ENCODE data around the gene MICU1. TPM values are rescaled to one million over a fixed set of nuclear protein-coding genes. Genes with fewer than 3 reads are reported as not detected.
"Not testable (repeated sequence)": the region's sequence is repeated elsewhere in the genome, so short reads cannot be mapped to it uniquely, and the experiment has no call there.

Gene MICU1
- total RNA-seq, 1 experiment from 2014 or later, result 50.6 TPM

DNA sequence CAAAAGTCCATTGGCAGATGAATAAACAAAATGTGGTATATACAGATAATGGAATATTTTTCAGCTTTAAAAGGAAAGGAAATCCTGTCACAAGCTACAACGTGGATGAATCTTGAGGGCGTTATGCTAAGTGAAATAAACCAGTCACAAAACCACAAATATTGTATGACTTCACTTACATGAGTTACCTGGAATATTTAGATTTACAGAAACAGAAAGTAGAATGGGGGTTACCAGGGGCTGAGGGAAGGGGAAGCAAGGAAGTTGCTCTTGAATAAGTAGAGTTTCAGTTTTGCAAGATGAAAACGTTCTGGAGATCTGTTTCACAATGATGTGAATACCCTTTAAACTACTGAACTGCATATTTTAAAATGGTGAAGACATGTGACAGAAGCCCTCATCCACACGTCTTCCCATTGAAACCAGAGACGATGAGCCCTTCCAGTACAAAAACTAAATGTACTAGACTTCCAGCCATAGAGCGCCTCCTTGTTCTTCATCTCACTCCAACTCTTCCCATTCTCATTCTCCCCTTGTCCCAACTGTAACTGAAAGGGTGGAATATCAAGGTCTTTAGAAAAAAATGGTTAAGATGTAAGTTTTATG, 62.4 kb downstream of the MICU1 start:
- DNase-seq (ENCODE audit: low read depth), result no peak

DNA sequence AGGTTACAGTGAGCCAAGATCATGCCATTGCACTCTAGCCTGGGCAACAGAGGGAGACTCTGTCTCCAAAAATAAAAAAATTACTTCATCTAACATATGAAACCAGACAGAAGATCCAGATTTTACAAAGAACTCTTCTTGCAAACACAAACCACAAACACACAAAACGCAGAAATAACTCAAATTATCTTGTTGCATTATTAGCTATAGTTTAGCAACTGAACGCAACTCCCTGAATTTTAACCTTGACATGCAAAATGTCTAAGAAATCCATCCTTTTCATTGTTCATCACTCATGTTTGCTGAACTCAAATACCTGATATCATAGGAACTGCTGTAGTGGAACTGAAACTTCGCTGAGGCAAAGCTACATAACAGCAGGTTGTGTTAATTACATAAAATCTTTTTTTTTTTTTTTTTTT, 64.1 kb downstream of the MICU1 start:
- DNase-seq (ENCODE audit: low read depth), result no peak

DNA sequence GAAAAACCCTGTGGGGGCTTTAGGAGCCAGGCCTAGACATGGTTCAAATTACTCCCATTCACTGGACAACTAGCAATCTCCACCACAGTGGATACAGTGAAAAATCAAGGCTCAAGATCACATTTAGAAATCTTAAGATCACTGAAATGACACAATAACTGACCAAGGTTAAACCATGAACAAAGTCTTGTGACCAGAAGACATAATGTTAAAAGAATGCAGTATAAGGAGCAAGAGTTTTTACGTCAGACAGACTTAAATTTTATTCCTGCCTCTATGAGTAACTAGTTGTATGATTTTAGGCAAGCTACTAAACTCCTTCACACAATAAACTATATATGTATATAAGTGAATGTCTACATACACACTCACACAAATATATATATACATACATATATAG, 68.5 kb downstream of the MICU1 start:
- no peak for DNase-seq (ENCODE audit: low read depth)

DNA sequence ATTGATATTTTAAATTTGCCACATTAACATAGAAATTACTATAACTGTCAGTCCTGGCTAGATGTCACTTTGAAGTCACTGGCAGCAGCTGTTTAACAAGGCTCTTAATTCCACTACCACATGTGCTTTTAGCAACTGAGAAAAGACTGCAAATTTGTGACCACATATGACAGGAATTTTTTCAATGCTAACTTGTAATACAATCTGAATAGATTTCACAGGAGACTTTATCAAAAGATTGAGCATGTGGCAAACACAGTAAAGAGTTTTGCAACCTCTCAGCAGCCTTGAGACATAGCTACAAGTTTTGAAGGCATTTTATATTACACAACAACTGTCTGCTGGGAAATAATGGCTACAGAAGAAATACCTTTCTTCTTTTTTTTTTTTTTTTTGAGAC, 73.0 kb downstream of the MICU1 start:
- no peak for DNase-seq (ENCODE audit: low read depth)

DNA sequence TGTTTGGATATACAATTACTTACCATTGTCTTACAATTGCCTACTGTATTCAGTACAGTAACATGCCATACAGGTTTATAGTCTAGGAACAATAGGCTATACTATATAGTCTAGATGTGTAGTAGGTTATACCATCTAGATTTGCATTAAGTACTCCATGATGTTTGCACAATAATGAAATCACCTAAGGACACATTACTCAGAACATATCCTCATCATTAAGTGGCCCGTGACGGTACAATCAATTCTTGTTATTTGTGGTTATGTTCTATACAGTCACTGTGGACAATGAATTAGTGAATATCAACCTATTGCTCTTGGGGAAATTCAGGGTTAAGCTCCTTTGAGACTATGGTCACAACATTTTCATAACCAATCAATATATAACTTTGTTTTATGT, 75.6 kb downstream of the MICU1 start:
- no peak for DNase-seq (ENCODE audit: low read depth)

DNA sequence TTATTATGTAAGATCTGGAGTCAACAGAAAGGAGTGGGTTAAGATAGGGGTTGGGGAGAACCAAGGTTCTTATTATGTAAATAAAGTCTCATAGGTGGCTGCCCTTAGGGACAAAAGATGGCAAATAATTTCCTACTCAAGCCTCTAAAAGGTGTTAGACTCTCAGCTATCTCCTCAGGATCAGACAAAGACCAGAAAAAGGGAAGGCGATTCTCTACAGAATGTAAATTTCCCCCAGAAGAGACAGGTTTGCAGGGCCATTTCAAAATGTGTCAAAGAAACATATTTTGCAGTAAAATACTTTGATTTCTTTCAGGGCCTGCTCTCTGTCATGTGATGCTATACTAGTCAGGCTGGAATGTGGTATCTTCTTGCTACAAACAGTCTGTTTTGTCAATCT, 80.3 kb downstream of the MICU1 start:
- DNase-seq (ENCODE audit: low read depth), result no peak

DNA sequence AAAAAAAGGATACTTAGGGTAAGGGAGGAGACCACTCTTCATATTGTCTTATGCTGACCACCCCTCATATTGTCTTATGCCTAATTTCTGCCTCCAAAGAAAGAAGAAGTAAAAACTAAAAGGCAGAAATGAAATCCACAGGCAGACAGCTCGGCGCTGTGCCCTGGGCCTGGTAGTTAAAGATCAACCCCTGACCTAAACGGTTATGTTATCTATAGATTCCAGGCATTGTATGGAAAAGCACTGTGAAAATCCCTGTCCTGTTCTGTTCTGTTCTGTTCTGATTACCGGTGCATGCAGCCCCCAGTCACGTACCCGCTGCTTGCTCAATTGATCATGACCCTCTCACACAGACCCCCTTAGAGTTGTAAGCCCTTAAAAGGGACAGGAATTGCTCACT, 82.0 kb downstream of the MICU1 start:
- not testable (repeated sequence) for DNase-seq (ENCODE audit: low read depth)

DNA sequence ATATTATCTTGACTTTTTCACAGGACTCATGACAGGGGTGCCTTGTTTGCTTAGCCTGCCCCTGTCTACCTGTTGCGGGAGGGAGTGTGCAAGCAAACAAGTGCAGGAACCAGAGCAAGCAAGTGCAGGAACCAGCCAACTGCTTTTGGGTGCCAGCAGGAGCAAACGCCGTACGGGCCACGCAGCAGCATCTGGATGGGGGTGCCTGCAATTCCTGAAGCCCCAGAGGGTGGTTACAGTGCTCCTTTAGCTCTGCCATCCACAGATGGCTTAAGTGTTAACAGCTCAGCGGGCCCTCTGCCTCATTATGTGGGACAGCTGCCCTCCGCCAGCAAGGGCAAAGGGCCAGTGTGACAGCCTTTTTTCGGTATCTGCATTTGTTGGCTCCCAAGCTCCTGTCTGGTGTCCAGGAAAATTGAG, 83.5 kb downstream of the MICU1 start:
- DNase-seq (ENCODE audit: low read depth), result no peak

DNA sequence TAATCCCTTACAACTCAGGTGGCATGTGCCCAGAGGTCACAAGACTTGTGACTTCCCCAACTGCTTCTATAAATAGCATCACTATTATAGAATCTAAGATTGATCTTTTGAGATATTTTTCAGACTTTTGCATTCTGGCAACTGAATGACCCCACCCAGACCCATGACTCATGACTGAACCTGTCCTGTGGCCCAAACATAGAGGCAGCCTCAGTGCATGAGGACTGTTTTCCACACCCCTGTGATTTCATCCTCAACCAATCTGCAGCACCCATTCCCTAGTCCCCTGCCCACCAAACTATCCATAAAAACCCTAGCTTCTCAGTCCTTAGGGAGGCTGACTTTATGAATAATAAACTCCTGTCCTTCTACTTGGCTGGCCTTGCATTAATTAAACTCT, 84.5 kb downstream of the MICU1 start:
- no peak for DNase-seq (ENCODE audit: low read depth)

DNA sequence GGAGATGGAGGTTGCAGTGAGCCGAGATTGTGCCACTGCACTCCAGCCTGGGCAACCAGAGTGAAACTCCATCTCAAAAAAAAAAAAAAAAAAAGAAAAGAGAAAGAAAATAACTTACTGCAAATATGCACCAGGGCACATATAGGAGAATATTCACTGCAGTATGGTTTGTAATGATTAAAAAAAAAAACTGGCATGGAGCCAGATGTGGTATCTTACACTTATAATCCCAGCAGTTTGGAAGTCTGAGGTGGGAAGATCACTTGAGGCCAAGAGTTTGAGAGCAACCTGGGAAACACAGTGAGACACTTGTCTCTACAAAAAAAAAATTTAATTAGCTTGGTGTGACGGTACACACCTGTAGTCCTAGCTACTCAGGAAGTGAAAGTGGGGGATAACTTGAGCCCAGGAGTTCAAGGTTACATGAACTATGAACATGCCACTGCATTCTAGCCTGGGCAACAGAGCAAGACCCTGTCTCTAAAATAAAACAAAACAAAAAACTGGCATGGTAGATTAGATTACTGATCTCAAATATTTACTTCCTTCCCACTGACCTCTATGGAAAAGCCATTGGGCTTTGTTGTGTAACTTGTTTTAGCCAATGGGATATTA, 85.6 kb downstream of the MICU1 start:
- DNase-seq (ENCODE audit: low read depth), result no peak

DNA sequence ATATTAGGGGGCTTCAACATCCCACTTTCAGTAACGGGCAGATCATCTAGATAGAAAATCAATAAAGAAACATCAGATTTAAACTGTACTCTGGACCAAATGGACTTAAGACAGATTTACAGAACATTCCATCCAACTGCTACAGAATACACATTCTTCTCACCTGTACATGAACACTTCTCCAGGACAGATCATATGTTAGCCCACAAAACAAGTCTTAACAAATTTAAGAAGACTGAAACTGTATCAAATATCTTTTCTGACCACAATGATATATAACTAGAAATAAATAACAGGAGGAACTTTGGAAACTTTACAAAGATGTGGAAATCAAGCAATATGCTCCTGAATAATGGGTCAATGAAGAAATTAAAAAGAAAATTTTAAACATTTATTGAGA, 86.7 kb downstream of the MICU1 start:
- DNase-seq (ENCODE audit: low read depth), result no peak

DNA sequence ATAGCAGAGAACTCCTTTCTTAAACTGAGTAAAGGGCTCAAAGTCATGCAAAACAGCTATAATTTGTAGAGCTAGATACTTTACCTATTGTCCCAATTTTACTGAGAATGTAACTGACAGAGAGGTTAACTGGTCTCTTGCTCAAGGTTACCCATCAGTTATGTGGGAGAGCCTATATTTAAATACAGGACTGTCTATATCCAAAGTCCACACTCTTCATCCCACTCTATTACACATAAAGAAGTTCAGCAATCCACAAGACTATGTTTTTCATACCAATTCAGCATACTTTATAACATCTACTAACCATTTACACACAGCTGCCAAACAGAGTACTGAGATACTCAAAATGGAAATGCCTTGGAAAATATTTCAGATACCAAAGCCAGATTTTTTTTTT, 100.2 kb downstream of the MICU1 start:
- no peak for DNase-seq (ENCODE audit: low read depth)

DNA sequence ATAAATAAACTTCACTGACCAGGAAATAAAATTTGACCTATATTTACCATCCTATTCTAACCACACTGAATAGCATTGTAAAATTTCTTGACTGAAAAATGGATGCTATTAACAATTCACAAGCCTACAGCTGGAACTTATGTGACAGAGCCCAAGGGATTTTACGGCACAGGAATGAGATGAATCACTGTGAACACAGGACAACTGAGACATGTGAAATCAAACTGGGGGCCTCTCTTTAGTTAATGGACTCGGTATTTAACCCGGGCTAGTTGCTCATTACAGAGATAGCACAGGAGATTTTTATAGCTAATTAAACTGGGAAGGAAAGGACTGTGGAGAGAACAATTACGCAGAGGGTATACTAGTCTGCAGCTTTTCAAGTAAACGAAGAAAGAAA, 100.6 kb downstream of the MICU1 start:
- DNase-seq (ENCODE audit: low read depth), result peak; percentile 34

DNA sequence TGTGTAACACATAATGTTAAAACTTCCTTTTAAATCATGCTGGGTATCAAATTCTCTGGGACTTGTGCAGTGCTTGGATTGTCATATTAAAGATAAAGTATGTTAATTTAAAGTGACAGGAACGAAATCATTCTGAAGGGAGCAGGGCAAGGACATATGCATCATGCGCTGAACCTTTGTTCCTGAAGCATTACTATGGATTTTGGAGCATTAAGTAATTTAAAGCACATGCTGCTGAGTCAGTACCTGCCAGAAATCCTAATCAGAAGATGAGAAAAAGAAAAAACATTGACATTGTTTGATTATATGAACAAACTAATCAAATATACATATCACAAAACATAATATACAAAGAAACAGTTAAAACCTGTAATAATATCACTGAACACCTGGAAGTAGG, 101.4 kb downstream of the MICU1 start:
- no peak for DNase-seq (ENCODE audit: low read depth)

DNA sequence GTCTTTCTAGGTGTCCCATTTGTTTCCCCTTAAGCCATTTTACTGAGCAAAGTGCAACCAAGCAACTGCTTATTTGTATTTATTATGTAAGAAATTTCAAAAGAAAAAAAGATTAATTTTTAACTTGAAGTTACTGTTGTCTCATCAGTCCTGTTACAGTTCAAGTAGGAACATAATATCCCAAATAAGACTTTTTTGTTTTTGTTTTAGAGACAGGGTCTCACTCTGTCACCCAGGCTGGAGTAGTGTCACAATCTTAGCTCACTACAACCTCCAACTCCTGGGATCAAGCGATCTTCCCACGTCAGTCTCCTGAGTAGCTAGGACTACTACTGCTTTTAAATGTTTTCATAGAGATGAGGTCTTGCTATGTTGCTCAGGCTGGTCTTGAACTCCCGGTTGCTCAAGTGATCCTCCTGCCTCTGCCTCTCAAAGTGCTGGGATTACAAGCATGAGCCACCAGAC, 101.9 kb downstream of the MICU1 start:
- DNase-seq (ENCODE audit: low read depth), result no peak

DNA sequence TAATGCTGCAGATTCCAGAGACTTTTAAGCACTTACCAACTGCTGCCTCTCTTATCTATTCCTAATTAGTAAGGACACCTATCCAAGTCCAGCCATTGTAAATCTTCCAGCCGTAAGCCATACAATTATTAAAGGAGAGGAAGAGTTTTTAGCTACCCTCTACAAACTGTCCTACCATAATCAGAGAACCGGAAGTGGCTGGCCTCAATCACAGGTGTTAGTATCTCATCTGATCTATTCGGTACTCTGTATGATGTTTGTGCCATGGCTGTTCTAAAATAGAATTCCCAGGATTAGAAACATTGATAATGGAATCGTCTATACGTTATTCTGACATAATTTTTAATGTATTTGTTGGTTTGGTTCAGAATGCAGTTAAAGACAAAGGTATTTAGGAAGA, 102.8 kb downstream of the MICU1 start:
- no peak for DNase-seq (ENCODE audit: low read depth)

DNA sequence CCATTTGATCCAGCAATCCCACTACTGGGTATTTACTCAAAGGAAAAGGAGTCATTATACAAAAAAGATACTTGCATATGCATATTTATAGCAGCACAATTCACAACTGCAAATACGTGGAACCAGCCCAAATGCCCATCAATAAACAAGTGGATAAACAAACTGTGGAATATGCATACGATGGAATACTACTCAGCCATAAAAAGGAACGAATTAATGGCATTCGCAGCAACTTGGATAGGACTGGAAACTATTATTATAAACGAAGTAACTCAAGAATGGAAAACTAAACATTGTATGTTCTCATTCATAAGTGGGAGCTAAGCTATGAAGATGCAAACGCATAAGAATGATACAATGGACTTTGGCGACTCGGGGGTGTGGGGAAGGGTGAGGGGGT, 108.6 kb downstream of the MICU1 start:
- DNase-seq (ENCODE audit: low read depth), result no peak

DNA sequence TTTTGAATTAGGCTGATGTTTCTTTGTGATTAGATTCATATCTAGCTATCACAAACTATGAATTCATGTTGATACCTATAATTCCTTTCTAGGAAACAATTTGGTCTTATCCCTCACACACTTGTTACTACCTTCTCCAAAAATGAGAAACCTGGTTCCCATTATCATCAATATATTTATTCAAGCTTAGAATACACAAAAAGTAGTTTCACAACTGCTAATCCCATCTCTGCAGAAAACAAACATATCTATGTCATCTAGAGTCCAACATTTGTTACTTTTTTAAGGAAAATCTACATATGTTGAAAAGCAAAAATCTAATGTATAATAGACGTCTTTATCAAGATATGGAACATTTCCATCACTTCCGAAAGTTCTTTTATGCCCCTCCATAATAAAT, 110.4 kb downstream of the MICU1 start:
- no peak for DNase-seq (ENCODE audit: low read depth)

DNA sequence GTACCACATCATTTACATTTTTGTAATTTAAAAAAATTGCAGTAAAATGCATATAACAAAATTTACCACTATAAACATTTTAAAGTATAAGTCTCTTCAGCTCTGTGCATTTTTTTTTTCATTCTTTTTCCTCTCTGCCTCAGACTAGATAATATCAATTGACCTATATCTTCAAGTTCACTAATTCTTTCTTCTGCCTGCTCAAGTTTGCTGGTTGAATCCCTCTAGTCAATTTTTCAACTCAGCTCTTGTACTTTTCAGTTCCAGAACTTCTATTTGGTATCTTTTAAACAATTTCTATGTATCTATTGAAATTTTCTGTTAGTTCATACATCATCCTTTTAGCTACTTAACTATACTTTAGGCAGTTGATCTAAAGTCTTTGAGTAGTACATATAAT, 112.0 kb downstream of the MICU1 start:
- DNase-seq (ENCODE audit: low read depth), result no peak

DNA sequence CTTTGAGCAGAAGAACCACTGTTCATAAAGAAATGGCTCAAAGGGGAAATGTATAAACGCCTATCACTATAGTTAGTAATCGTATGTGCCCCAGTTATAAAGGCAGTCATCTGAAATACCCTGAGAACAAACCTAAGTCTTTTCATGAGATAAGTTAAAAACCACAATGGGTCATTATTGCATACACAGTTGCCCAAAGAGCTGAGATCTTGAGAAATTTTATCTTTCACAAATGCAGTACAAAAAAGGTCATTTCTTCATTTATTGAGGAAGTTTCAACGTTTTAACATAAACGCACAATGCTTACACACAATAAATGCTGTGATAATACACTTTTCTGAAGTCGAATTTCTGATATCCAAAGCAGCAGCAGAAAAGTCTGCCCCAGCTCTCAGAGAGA, 114.4 kb downstream of the MICU1 start:
- DNase-seq (ENCODE audit: low read depth), result no peak

DNA sequence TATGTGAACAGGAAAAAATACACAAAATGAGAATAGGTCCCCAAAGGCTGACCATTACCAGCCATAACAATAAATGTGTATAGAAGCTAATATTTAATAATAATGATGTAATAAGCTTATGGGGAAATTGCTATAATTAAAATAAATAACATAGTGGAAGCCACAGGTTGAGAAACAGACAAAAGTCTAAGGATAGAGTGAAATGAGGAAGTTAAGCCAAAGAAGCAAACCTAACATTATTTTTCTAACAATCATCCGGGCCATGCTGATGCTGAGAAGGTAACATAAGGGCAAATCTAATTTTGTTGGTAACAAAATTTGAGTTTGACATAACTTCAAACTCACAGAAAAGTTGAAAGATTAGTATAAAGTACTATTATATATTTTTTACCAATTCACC, 115.9 kb downstream of the MICU1 start:
- DNase-seq (ENCODE audit: low read depth), result no peak

DNA sequence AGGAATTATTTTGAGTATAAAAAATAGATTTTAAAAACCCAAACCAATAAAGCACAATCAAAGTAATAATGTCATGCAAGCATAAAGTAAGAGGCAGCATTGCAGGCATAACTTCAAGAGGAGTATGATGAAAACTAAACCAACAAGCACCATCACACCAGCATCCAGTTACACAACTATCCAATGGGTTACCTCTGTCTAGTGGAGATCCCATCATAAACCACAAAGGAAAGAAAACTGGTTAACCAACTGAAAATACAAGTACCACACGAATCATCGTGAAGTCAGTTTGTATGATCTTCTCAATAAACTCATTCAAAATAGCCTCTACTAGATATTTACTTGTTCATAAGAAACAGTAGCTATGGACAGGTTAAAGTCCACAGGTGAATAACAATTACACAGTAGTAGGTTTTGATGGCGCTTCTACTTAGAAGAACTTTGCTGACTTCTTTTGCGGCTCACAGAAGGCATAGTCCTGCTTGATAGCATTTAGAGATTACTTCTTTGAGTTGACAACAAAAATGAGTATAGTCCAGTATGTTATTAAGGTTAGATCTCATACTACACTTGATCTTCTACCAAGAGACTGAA, 116.6 kb downstream of the MICU1 start:
- DNase-seq (ENCODE audit: low read depth), result no peak

DNA sequence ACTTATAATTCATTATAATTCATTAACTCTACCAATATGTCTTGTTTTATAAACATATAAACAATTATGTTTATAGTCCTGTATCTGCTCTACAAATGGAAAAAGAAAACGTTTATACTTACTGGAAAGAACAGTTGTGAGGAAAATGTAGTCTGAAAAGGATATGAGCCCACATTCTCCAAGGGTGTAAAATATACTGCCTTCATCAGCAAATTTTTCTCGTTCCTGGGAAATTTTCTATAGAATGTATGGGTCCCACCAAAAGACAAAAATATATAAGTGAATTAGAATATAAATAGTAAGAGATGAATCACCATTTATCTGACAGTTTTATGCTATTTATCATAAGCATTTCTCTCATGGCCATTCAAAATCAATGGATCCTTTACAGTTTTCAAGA, 117.8 kb downstream of the MICU1 start:
- DNase-seq (ENCODE audit: low read depth), result no peak

DNA sequence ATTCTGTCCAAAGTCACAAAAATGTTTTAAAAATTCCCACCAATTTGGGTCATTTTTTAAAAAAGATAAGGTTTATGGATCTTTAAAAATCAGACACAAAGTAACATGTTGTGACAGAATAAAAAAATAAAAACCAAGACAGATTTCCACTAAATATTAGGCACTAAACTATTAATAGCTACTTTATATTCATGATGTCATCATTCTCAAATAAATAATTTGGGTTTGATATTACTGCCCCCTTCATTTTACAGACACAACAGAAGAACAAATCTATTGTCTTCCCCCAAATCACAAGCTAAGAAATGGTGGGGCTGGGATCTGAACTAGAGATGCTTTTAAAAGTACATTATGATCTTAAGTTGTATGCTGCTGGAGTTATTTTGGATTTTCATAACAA, 119.4 kb downstream of the MICU1 start:
- DNase-seq (ENCODE audit: low read depth), result no peak
